PFSK-1 (cell line): ENCODE results near the gene MUC2.

ENCODE experiments used
- FOXP2 ChIP-seq: optimal IDR thresholded peaks from 2 replicates; pipeline ENCODE3; 2011; ENCODE audit warnings: borderline replicate concordance, control low read depth, inconsistent platforms; ENCODE audit not compliant: insufficient read depth; ENCODE audit errors: extremely low read length, extremely low read depth
- SIN3A ChIP-seq: IDR thresholded peaks from 2 replicates; pipeline ENCODE4 v1.6.1; 2012; ENCODE audit warnings: mild to moderate bottlenecking, low read length, moderate library complexity, borderline replicate concordance; ENCODE audit not compliant: insufficient read depth

DNA sequence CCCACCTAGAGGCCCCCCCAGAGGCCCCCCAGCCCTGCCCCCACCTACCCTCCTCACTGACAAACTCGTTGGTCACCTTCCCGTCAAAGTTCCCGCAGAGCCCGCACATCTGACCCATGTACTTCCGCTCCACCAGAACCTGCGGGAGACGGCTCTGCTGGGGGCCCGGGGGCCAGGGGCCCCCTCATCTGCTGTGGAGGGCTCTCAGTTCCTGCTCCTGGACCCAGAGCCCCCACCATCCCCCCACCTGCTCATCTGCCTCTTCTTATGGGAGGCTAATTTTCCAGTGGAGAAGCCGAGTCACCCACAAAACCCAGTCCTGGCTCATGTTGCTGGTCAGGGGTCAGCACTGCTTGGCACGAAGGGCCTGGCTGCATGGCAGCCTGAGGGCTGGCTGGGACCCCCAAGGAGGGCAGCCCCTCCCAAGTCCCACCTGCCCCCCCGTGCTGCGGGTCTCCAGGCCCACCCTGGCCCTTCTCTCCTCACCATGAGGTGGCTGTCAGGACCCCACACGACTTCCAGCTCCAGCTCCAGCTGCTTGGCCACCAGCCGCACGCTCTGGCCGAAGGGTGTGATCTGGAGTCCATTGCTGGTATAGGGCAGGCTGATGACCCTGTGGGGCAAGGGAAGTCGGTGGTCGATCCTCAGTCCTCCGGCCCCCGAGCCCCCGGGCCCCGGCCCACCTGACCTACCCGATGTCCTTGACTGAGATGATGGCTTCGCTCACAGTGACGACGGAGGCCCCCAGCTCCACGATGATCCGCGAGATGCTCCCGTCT is 43.4 kb upstream of the MUC2 start:
- TF ChIP-seq SIN3A (no peak), FOXP2 (no peak)
